Small intestine (tissue), 7 donors: ENCODE results near the gene GXYLT2. TPM values are rescaled to one million over a fixed set of nuclear protein-coding genes. Genes with fewer than 3 reads are reported as not detected.

ENCODE experiments used
- DNase-seq, 2 donors: peaks; one replicate each; pipeline versions ENCODE4 v3.0.0 to v3.0.0-alpha.2; 2013
- FAIRE-seq: peaks from 2 replicates; lab custom pipeline; 2012; peaks lifted over from hg19 to GRCh38; lab: Jason Lieb, UNC
- H3K27ac ChIP-seq, 3 donors: one replicate each; pipeline ENCODE4 v1.5.1; 2013; ENCODE audit warnings: low read length in 2 of 3, mild to moderate bottlenecking in 2 of 3, control low read depth in 1 of 3, inconsistent platforms in 1 of 3, low read depth in 1 of 3, moderate library complexity in 1 of 3
- H3K27me3 ChIP-seq, 3 donors: one replicate each; pipeline ENCODE4 v1.6.1; 2013; ENCODE audit warnings: low read length in 3 of 3, inconsistent platforms in 1 of 3; ENCODE audit not compliant: control insufficient read depth in 3 of 3, insufficient read depth in 3 of 3
- H3K36me3 ChIP-seq, 3 donors: one replicate each; pipeline ENCODE4 v1.6.1; 2013; ENCODE audit warnings: low read length in 3 of 3, inconsistent platforms in 1 of 3, low read depth in 1 of 3, mild to moderate bottlenecking in 1 of 3, moderate library complexity in 1 of 3; ENCODE audit not compliant: control insufficient read depth in 3 of 3, insufficient read depth in 2 of 3
- H3K4me1 ChIP-seq, 3 donors: one replicate each; pipeline ENCODE4 v1.6.1; 2013; ENCODE audit warnings: low read length in 2 of 3, inconsistent platforms in 1 of 3, low read depth in 1 of 3, mild to moderate bottlenecking in 1 of 3, moderate library complexity in 1 of 3; ENCODE audit not compliant: control insufficient read depth in 3 of 3, insufficient read depth in 2 of 3
- H3K4me3 ChIP-seq, 3 donors: one replicate each; pipeline ENCODE4 v1.5.1; 2013; ENCODE audit warnings: low read length in 3 of 3, control low read depth in 1 of 3, inconsistent platforms in 1 of 3, low read depth in 1 of 3, mild to moderate bottlenecking in 1 of 3, moderate library complexity in 1 of 3
- H3K9me3 ChIP-seq, 2 donors: one replicate each; pipeline ENCODE4 v1.6.1; 2013; ENCODE audit warnings: low read depth in 1 of 2, low read length in 1 of 2; ENCODE audit not compliant: control insufficient read depth in 2 of 2, insufficient read depth in 1 of 2
- WGBS, 3 donors: extraction: QIAGEN DNeasy Blood & Tissue Kit; methylation state at CpG; one replicate each; pipeline ENCODE4 v1.1.7; 2013; 5-methylcytosine and 5-hydroxymethylcytosine counted together
- polyA plus RNA-seq, 4 donors: library from polyadenylated mRNA; stranded (reverse) in 3 of 4; unstranded in 1 of 4; fragments of 200-250 nt in 3 of 4; fragments of 120-200 nt in 1 of 4; gene quantifications; one replicate each; pipeline versions ENCODE4 v1.2.1 to v1.2.3, GENCODE V29; 2013
- donor health status: healthy with polysubstance abuse.
- donor health status: control.
- donor health status: control.
- donor health status: Bipolar disorder and iron deficiency.
- donor health status: healthy.

Gene GXYLT2
- polyA plus RNA-seq, 4 donors: 0.48 to 3.2 (median 0.54) TPM; not detected in 1

GRCh38 chr3:72964633-72965032 is 76.8 kb downstream of the GXYLT2 start:
- Histone ChIP-seq H3K4me3 (no peak overlapping the region), H3K27ac (no peak overlapping the region), H3K36me3 (no peaks in the 10 kb centered on the region), H3K9me3 (no peaks in the 10 kb centered on the region), H3K4me1 (peaks cover 3 to 37% (median 7%) of the 10 kb centered on the region in 3 donors), H3K27me3 (no peaks in the 10 kb centered on the region)
- no peak for DNase-seq
- no peak for FAIRE-seq

GRCh38 chr3:72968266-72968664 is 80.4 kb downstream of the GXYLT2 start:
- FAIRE-seq (no peak), DNase-seq (peak; percentile 43 to 57)
- Histone ChIP-seq H3K27me3 (no peaks in the 10 kb centered on the region), H3K9me3 (no peaks in the 10 kb centered on the region), H3K27ac (peak overlapping the region in 1 of 3 donors; percentile 53), H3K4me1 (peaks cover 0 to 18% (median 0%) of the 10 kb centered on the region in 3 donors), H3K4me3 (no peak overlapping the region), H3K36me3 (no peaks in the 10 kb centered on the region)
- WGBS, 3 donors: 19 to 61% (median 29%) methylated on average over 1 of the region's 1 CpG

GRCh38 chr3:72969766-72970165 is 81.9 kb downstream of the GXYLT2 start:
- peaks cover 0 to 26% (median 0%) of the 10 kb centered on the region in 3 donors for H3K4me1 ChIP-seq

GRCh38 chr3:72970942-72971341 is 83.1 kb downstream of the GXYLT2 start:
- no peaks in the 10 kb centered on the region for H3K9me3 ChIP-seq
- FAIRE-seq (no peak), DNase-seq (no peak)
- H3K27ac ChIP-seq: no peak overlapping the region
- no peaks in the 10 kb centered on the region for H3K36me3 ChIP-seq
- WGBS, 3 donors: 52 to 76% (median 66%) methylated on average over 2 of the region's 2 CpGs
- no peaks in the 10 kb centered on the region for H3K27me3 ChIP-seq
- peaks cover 0 to 32% (median 0%) of the 10 kb centered on the region in 3 donors for H3K4me1 ChIP-seq
- no peak overlapping the region for H3K4me3 ChIP-seq

More at GRCh38 chr3:72969766-72970165, 81.9 kb downstream of the GXYLT2 start:
- no peak for FAIRE-seq
- DNase-seq: no peak
- H3K9me3 ChIP-seq: no peaks in the 10 kb centered on the region
- no peaks in the 10 kb centered on the region for H3K36me3 ChIP-seq
- no peak overlapping the region for H3K27ac ChIP-seq
- H3K4me3 ChIP-seq: no peak overlapping the region
- whole genome bisulfite sequencing, 3 donors: 92 to 96% (median 93%) methylated on average over 3 of the region's 3 CpGs
- H3K27me3 ChIP-seq: no peaks in the 10 kb centered on the region

- H3K4me3 ChIP-seq: peak overlapping the region in 1 of 3 donors; percentile 4
- DNase-seq: no peak
- H3K27me3 ChIP-seq: no peaks in the 10 kb centered on the region
- peak overlapping the region in 1 of 3 donors; percentile 43 for H3K27ac ChIP-seq
- H3K9me3 ChIP-seq: no peaks in the 10 kb centered on the region
- peaks cover 0 to 29% (median 0%) of the 10 kb centered on the region in 3 donors for H3K4me1 ChIP-seq
- FAIRE-seq: no peak
- 42 to 59% (median 56%) methylated on average over 3 of the region's 3 CpGs for WGBS, 3 donors
- H3K36me3 ChIP-seq: no peaks in the 10 kb centered on the region
These were observed 84.8 kb downstream of the GXYLT2 start for GRCh38 chr3:72972706-72973030.

GRCh38 chr3:72973031-72973723 is 85.3 kb downstream of the GXYLT2 start:
- 17 to 45% (median 29%) methylated on average over 7 of the region's 7 CpGs for WGBS, 3 donors
- Histone ChIP-seq H3K27ac (peak overlapping the region in 2 of 3 donors; percentile 4 to 43), H3K4me3 (peak overlapping the region in 1 of 3 donors; percentile 4), H3K4me1 (peaks cover 0 to 28% (median 0%) of the 10 kb centered on the region in 3 donors), H3K27me3 (no peaks in the 10 kb centered on the region), H3K9me3 (no peaks in the 10 kb centered on the region), H3K36me3 (no peaks in the 10 kb centered on the region)
- DNase-seq (peak; percentile 96 to 97), FAIRE-seq (no peak)

- H3K9me3 ChIP-seq: no peaks in the 10 kb centered on the region
- no peaks in the 10 kb centered on the region for H3K27me3 ChIP-seq
- H3K36me3 ChIP-seq: no peaks in the 10 kb centered on the region
- DNase-seq: no peak
- no peak for FAIRE-seq
- H3K27ac ChIP-seq: peak overlapping the region in 2 of 3 donors; percentile 4 to 20
- WGBS, 3 donors: 58 to 79% (median 79%) methylated on average over 2 of the region's 2 CpGs
- H3K4me3 ChIP-seq: no peak overlapping the region
- peaks cover 0 to 24% (median 0%) of the 10 kb centered on the region in 3 donors for H3K4me1 ChIP-seq
These were observed 85.9 kb downstream of the GXYLT2 start for GRCh38 chr3:72973786-72974185.

GRCh38 chr3:72974956-72975355 is 87.1 kb downstream of the GXYLT2 start:
- H3K27ac ChIP-seq: no peak overlapping the region
- DNase-seq (no peak), FAIRE-seq (no peak)
- H3K4me3 ChIP-seq: no peak overlapping the region
- H3K36me3 ChIP-seq: no peaks in the 10 kb centered on the region
- 81 to 87% (median 83%) methylated on average over 4 of the region's 4 CpGs for WGBS, 3 donors
- peaks cover 0 to 24% (median 0%) of the 10 kb centered on the region in 3 donors for H3K4me1 ChIP-seq
- no peaks in the 10 kb centered on the region for H3K27me3 ChIP-seq
- no peaks in the 10 kb centered on the region for H3K9me3 ChIP-seq
